ENCODE results near the gene SLC36A1. TPM values are rescaled to one million over a fixed set of nuclear protein-coding genes. Genes with fewer than 3 reads are reported as not detected.
"Not testable (repeated sequence)": the region's sequence is repeated elsewhere in the genome, so short reads cannot be mapped to it uniquely, and the experiment has no call there.

Gene SLC36A1
- total RNA-seq = 1 to 10 TPM; 6.4 to 6.7 TPM

GRCh38 chr5:151447174-151448037 lies at the start of gene SLC36A1:
TSS of gene SLC36A1 (plus strand) at chr5:151447603. CDS start at chr5:151458793, 11,190 bp downstream.
- peak; percentile 95 for DNase-seq
- Mint-ChIP-seq H3K36me3 (no peaks in the 10 kb centered on the region), H3K27me3 (peaks cover 36% of the 10 kb centered on the region), H3K9me3 (ENCODE audit: low read depth) (no peaks in the 10 kb centered on the region), H3K27ac (peak within 1 kb of the TSS; percentile 79), H3K4me3 (peak within 1 kb of the TSS; percentile 82), H3K4me1 (peaks cover 23% of the 10 kb centered on the region)
- CTCF ChIA-PET = interaction anchor here (0.7 to 3.0 kb wide), 38 partner anchors 9 to 327 kb away, joined by 3 to 37 read pairs (median 4); partner anchors contain the start of genes ATOX1 and G3BP1
- ATAC-seq = peak; percentile 95

- Mint-ChIP-seq H3K36me3 (no peaks in the 10 kb centered on the region), H3K27me3 (peaks cover 36% of the 10 kb centered on the region), H3K4me1 (no peaks in the 10 kb centered on the region), H3K4me3 (no peak overlapping the region), H3K9me3 (ENCODE audit: low read depth) (no peaks in the 10 kb centered on the region), H3K27ac (no peak overlapping the region)
- CTCF ChIA-PET = no interaction called here
- DNase-seq = no peak
- ATAC-seq = no peak
Observed at GRCh38 chr5:151405334-151406160, 41.9 kb upstream of the SLC36A1 start.

GRCh38 chr5:151406322-151406947 lies 41.0 kb upstream of the SLC36A1 start:
- H3K4me3 Mint-ChIP-seq = no peak overlapping the region
- no peak for DNase-seq
- no peaks in the 10 kb centered on the region for H3K9me3 Mint-ChIP-seq (ENCODE audit: low read depth)
- H3K27me3 Mint-ChIP-seq = peaks cover 32% of the 10 kb centered on the region
- CTCF ChIA-PET = no interaction called here
- H3K36me3 Mint-ChIP-seq = no peaks in the 10 kb centered on the region
- no peak overlapping the region for H3K27ac Mint-ChIP-seq
- ATAC-seq = no peak
- no peaks in the 10 kb centered on the region for H3K4me1 Mint-ChIP-seq

GRCh38 chr5:151408591-151409230 lies 38.7 kb upstream of the SLC36A1 start:
- H3K4me1 Mint-ChIP-seq = no peaks in the 10 kb centered on the region
- H3K4me3 Mint-ChIP-seq = no peak overlapping the region
- no peaks in the 10 kb centered on the region for H3K9me3 Mint-ChIP-seq (ENCODE audit: low read depth)
- DNase-seq = no peak
- ATAC-seq = no peak
- no peak overlapping the region for H3K27ac Mint-ChIP-seq
- H3K36me3 Mint-ChIP-seq = no peaks in the 10 kb centered on the region
- H3K27me3 Mint-ChIP-seq = peaks cover 29% of the 10 kb centered on the region
- CTCF ChIA-PET = no interaction called here

GRCh38 chr5:151413800-151414199 lies 33.6 kb upstream of the SLC36A1 start:
- no peak for ATAC-seq
- no peak overlapping the region for H3K4me3 Mint-ChIP-seq
- no peak for DNase-seq
- H3K4me1 Mint-ChIP-seq = no peaks in the 10 kb centered on the region
- no peaks in the 10 kb centered on the region for H3K36me3 Mint-ChIP-seq
- no peak overlapping the region for H3K27ac Mint-ChIP-seq
- H3K9me3 Mint-ChIP-seq (ENCODE audit: low read depth) = peaks cover 12% of the 10 kb centered on the region
- H3K27me3 Mint-ChIP-seq = peaks cover 20% of the 10 kb centered on the region
- CTCF ChIA-PET = no interaction called here

- H3K9me3 Mint-ChIP-seq (ENCODE audit: low read depth) = peaks cover 12% of the 10 kb centered on the region
- CTCF ChIA-PET = no interaction called here
- ATAC-seq (no peak), DNase-seq (no peak)
- H3K4me1 Mint-ChIP-seq = no peaks in the 10 kb centered on the region
- H3K36me3 Mint-ChIP-seq = no peaks in the 10 kb centered on the region
- H3K27me3 Mint-ChIP-seq = peaks cover 20% of the 10 kb centered on the region
- H3K4me3 Mint-ChIP-seq = no peak overlapping the region
- no peak overlapping the region for H3K27ac Mint-ChIP-seq
Observed at GRCh38 chr5:151414536-151414935, 32.9 kb upstream of the SLC36A1 start.

GRCh38 chr5:151417712-151418111 lies 29.7 kb upstream of the SLC36A1 start:
- CTCF ChIA-PET = no interaction called here
- Mint-ChIP-seq H3K27me3 (peaks cover 8% of the 10 kb centered on the region), H3K36me3 (no peaks in the 10 kb centered on the region), H3K4me3 (no peak overlapping the region), H3K4me1 (no peaks in the 10 kb centered on the region), H3K27ac (no peak overlapping the region), H3K9me3 (ENCODE audit: low read depth) (peaks cover 12% of the 10 kb centered on the region)
- DNase-seq (no peak), ATAC-seq (no peak)

GRCh38 chr5:151420127-151420526 lies 27.3 kb upstream of the SLC36A1 start:
- DNase-seq (no peak), ATAC-seq (no peak)
- Mint-ChIP-seq H3K27ac (no peak overlapping the region), H3K4me3 (no peak overlapping the region), H3K36me3 (no peaks in the 10 kb centered on the region), H3K9me3 (ENCODE audit: low read depth) (peaks cover 12% of the 10 kb centered on the region), H3K4me1 (no peaks in the 10 kb centered on the region), H3K27me3 (peaks cover 9% of the 10 kb centered on the region)
- CTCF ChIA-PET = no interaction called here

GRCh38 chr5:151424892-151425523 lies 22.4 kb upstream of the SLC36A1 start:
- DNase-seq (no peak), ATAC-seq (no peak)
- CTCF ChIA-PET = no interaction called here
- Mint-ChIP-seq H3K27me3 (peaks cover 11% of the 10 kb centered on the region), H3K36me3 (no peaks in the 10 kb centered on the region), H3K4me1 (no peaks in the 10 kb centered on the region), H3K27ac (no peak overlapping the region), H3K4me3 (no peak overlapping the region), H3K9me3 (ENCODE audit: low read depth) (no peaks in the 10 kb centered on the region)

GRCh38 chr5:151426347-151426746 lies 21.1 kb upstream of the SLC36A1 start:
- peaks cover 11% of the 10 kb centered on the region for H3K27me3 Mint-ChIP-seq
- DNase-seq; H3K4me3 Mint-ChIP-seq; H3K9me3 Mint-ChIP-seq (ENCODE audit: low read depth); H3K27ac Mint-ChIP-seq; H3K36me3 Mint-ChIP-seq; CTCF ChIA-PET; H3K4me1 Mint-ChIP-seq; ATAC-seq: not testable (repeated sequence)

- H3K27me3 Mint-ChIP-seq = peaks cover 8% of the 10 kb centered on the region
- H3K4me1 Mint-ChIP-seq = no peaks in the 10 kb centered on the region
- no peak overlapping the region for H3K4me3 Mint-ChIP-seq
- no peak overlapping the region for H3K27ac Mint-ChIP-seq
- no peaks in the 10 kb centered on the region for H3K36me3 Mint-ChIP-seq
- ATAC-seq = no peak
- no peaks in the 10 kb centered on the region for H3K9me3 Mint-ChIP-seq (ENCODE audit: low read depth)
- no peak for DNase-seq
- CTCF ChIA-PET = no interaction called here
Observed at GRCh38 chr5:151427258-151427657, 20.1 kb upstream of the SLC36A1 start.

GRCh38 chr5:151430731-151431130 lies 16.7 kb upstream of the SLC36A1 start:
- Mint-ChIP-seq H3K4me3 (no peak overlapping the region), H3K36me3 (no peaks in the 10 kb centered on the region), H3K9me3 (ENCODE audit: low read depth) (no peaks in the 10 kb centered on the region), H3K4me1 (no peaks in the 10 kb centered on the region), H3K27me3 (peaks cover 15% of the 10 kb centered on the region), H3K27ac (no peak overlapping the region)
- DNase-seq (no peak), ATAC-seq (no peak)
- CTCF ChIA-PET = no interaction called here

GRCh38 chr5:151431666-151432065 lies 15.7 kb upstream of the SLC36A1 start:
- ATAC-seq = no peak
- Mint-ChIP-seq H3K27me3 (peaks cover 20% of the 10 kb centered on the region), H3K4me3 (no peak overlapping the region), H3K27ac (no peak overlapping the region), H3K36me3 (no peaks in the 10 kb centered on the region), H3K4me1 (no peaks in the 10 kb centered on the region), H3K9me3 (ENCODE audit: low read depth) (no peaks in the 10 kb centered on the region)
- no peak for DNase-seq
- CTCF ChIA-PET = interaction anchor here (1.5 kb wide), 1 partner anchor 14 kb away, joined by 3 read pairs; no protein-coding TSS in a partner anchor

All from activated CD8-positive, alpha-beta memory T cell treated with anti-CD3 and anti-CD28 coated beads, Interleukin-2, amount 10 ng/mL, durations not matched to agents 7 days and 5 days (primary cell).